GM12872 (cell line): ENCODE measurements around the gene EHD3.

Source experiments
- CTCF ChIP-seq: IDR thresholded peaks from 3 replicates; pipeline ENCODE4 v1.5.1; 2011; ENCODE audit warnings: low read depth, mild to moderate bottlenecking, low read length, moderate library complexity; ENCODE audit not compliant: insufficient read depth

Gene EHD3

GRCh38 chr2:31202833-31203232 is 31.1 kb upstream of the EHD3 start:
- TF ChIP-seq CTCF = no peak

GRCh38 chr2:31203916-31204315 is 30.0 kb upstream of the EHD3 start:
- TF ChIP-seq CTCF = no peak

- no peak for TF ChIP-seq CTCF
Observed at GRCh38 chr2:31204783-31205182, 29.2 kb upstream of the EHD3 start.

GRCh38 chr2:31205186-31205585 is 28.8 kb upstream of the EHD3 start:
- no peak for TF ChIP-seq CTCF

GRCh38 chr2:31205613-31206012 is 28.3 kb upstream of the EHD3 start:
- no peak for TF ChIP-seq CTCF

- no peak for TF ChIP-seq CTCF
Observed at GRCh38 chr2:31207790-31208189, 26.2 kb upstream of the EHD3 start.

GRCh38 chr2:31208240-31208639 is 25.7 kb upstream of the EHD3 start:
- TF ChIP-seq CTCF = no peak
